Caki2 (cell line): ENCODE measurements around the gene TIA1. TPM values are rescaled to one million over a fixed set of nuclear protein-coding genes. Genes with fewer than 3 reads are reported as not detected.
"Not testable (repeated sequence)": the region's sequence is repeated elsewhere in the genome, so short reads cannot be mapped to it uniquely, and the experiment has no call there.

Source experiments
- DNase-seq: peaks from one replicate; pipeline ENCODE4 v3.0.0-alpha.2; 2015; ENCODE audit warnings: low read depth
- in situ Hi-C: cut with HindIII; loops from 2 replicates; pipeline ENCODE4 v1.10.0; 2016; ENCODE audit warnings: low sequenced_read_pairs, low pct_unique_long_range_greater_than_20kb, mixed read lengths
- total RNA-seq: library from RNA; depleted of rRNA; stranded (reverse); fragments of >200 nt; shearing (Covaris generic); gene quantifications from 2 replicates; pipeline ENCODE4 v1.2.3, GENCODE V29; 2014; ENCODE audit warnings: low replicate concordance; rRNA removed

TIA1 gene
- total RNA-seq, 1 experiment from 2014 or later = 40.8 TPM

GRCh38 chr2:70182689-70183088, 65.7 kb downstream of the TIA1 start:
- in situ Hi-C loops = no loop called here

GRCh38 chr2:70181363-70181956, 67.0 kb downstream of the TIA1 start:
- in situ Hi-C loops = no loop called here
- no peak for DNase-seq

More at GRCh38 chr2:70182689-70183088, 65.7 kb downstream of the TIA1 start:
- no peak for DNase-seq

GRCh38 chr2:70173520-70173919, 74.9 kb downstream of the TIA1 start:
- in situ Hi-C loops = no loop called here

GRCh38 chr2:70169654-70170245, 78.7 kb downstream of the TIA1 start:
- in situ Hi-C loops, DNase-seq: not testable (repeated sequence)

More at GRCh38 chr2:70173520-70173919, 74.9 kb downstream of the TIA1 start:
- no peak for DNase-seq

- DNase-seq = no peak
- in situ Hi-C loops = no loop called here
Observed at GRCh38 chr2:70161069-70161534, 87.3 kb downstream of the TIA1 start.

GRCh38 chr2:70160545-70160944, 87.9 kb downstream of the TIA1 start:
- in situ Hi-C loops = no loop called here
- DNase-seq = no peak

Other genes starting within 250 kb of the TIA1 start
- gene PCBP1, start 161.2 kb downstream of the TIA1 start, total RNA-seq = 127 and 135 TPM in 2 replicates
- gene C2orf42, start 57.6 kb downstream of the TIA1 start, total RNA-seq = 12.7 and 14.0 TPM in 2 replicates
- 10.4 and 13.9 TPM in 2 replicates for gene PCYOX1, start 9.5 kb upstream of the TIA1 start, total RNA-seq
- 288 and 292 TPM in 2 replicates for gene SNRPG, start 45.1 kb upstream of the TIA1 start, total RNA-seq
- 56.1 and 59.9 TPM in 2 replicates for gene FAM136A, start 53.4 kb upstream of the TIA1 start, total RNA-seq